Astrocyte of the cerebellum (primary cell): Measurements from ENCODE around the gene UQCC3.

Experiments used
- DNase-seq: peaks from one replicate; pipeline ENCODE4 v3.0.0-alpha.2; 2011; ENCODE audit warnings: low read depth
- H3K4me3 ChIP-seq: 2 replicates; pipeline ENCODE4 v1.5.1; 2011; ENCODE audit warnings: mild to moderate bottlenecking, low read depth, low read length, moderate library complexity
- CTCF ChIP-seq: IDR thresholded peaks from 2 replicates; pipeline ENCODE4 v1.5.1; 2012; ENCODE audit warnings: low read length, low read depth, moderate library complexity, mild to moderate bottlenecking; ENCODE audit errors: missing control alignments
- in situ Hi-C: cut with HindIII; loops from 2 replicates; pipeline ENCODE4 v1.10.0; 2017; ENCODE audit warnings: low sequenced_read_pairs

The UQCC3 gene

GRCh38 chr11:62677156-62677555, 5.7 kb downstream of the UQCC3 start:
- in situ Hi-C loops, result no loop called here
- no peak for TF ChIP-seq CTCF
- no peak for DNase-seq
- H3K4me3 ChIP-seq, result no peak overlapping the region

GRCh38 chr11:62677714-62678113, 6.2 kb downstream of the UQCC3 start:
- no peak for TF ChIP-seq CTCF
- DNase-seq, result no peak
- in situ Hi-C loops, result no loop called here
- peak overlapping the region; percentile 80 for H3K4me3 ChIP-seq

- in situ Hi-C loops, result no loop called here
- TF ChIP-seq CTCF, result no peak
- DNase-seq, result no peak
- peak overlapping the region; percentile 80 for H3K4me3 ChIP-seq
Measured at GRCh38 chr11:62678433-62678769, 6.9 kb downstream of the UQCC3 start.

GRCh38 chr11:62678770-62679696, 7.6 kb downstream of the UQCC3 start, which contains the start of gene UBXN1:
Gene UBXN1 (minus strand): TSS chr11:62679073. CDS start chr11:62678923, 150 bp downstream.
- peak; percentile 67 for DNase-seq
- no peak for TF ChIP-seq CTCF
- peak within 1 kb of the TSS; percentile 80 for H3K4me3 ChIP-seq
- in situ Hi-C loops, result no loop called here

- no peak overlapping the region for H3K4me3 ChIP-seq
- DNase-seq, result peak; percentile 57
- TF ChIP-seq CTCF, result peak; percentile 66
- in situ Hi-C loops, result no loop called here
Measured at GRCh38 chr11:62680825-62681240, 9.4 kb downstream of the UQCC3 start.

GRCh38 chr11:62682518-62682917, 11.0 kb downstream of the UQCC3 start:
- TF ChIP-seq CTCF, result no peak
- in situ Hi-C loops, result no loop called here
- H3K4me3 ChIP-seq, result no peak overlapping the region
- no peak for DNase-seq
